HCT116 (cell line): Measurements from ENCODE around the gene NOXA1.

Experiments used
- CEBPB ChIP-seq: IDR thresholded peaks from 2 replicates; pipeline ENCODE4 v1.6.1; 2012; ENCODE audit warnings: low read depth
- CTCF ChIP-seq, 3 experiments: fragments of 200-600 bp in 1 of 3; sonication (generic) in 1 of 3; IDR thresholded peaks in 2 of 3; conservative IDR thresholded peaks in 1 of 3; 2 replicates each; pipeline ENCODE4 v1.5.1; 2012 to 2017; ENCODE audit warnings: low read depth in 2 of 3, low read length in 2 of 3, antibody characterized with exemption in 1 of 3, borderline replicate concordance in 1 of 3, control low read depth in 1 of 3, mild to moderate bottlenecking in 1 of 3, mixed read lengths in 1 of 3, mixed run types in 1 of 3, moderate library complexity in 1 of 3; ENCODE audit not compliant: insufficient read depth in 1 of 3
- EGR1 ChIP-seq: IDR thresholded peaks from 2 replicates; pipeline ENCODE4 v1.6.1; 2012; ENCODE audit warnings: low read depth
- EZH2 ChIP-seq: fragments of 200-600 bp; sonication (generic); IDR thresholded peaks from 2 replicates; pipeline ENCODE4 v1.6.1; 2017; ENCODE audit warnings: antibody characterized with exemption, mixed run types
- EZH2phosphoT487 ChIP-seq: fragments of 200-600 bp; IDR thresholded peaks from 2 replicates; pipeline ENCODE4 v1.6.1; 2018; ENCODE audit warnings: antibody characterized with exemption, borderline replicate concordance
- POLR2A ChIP-seq: IDR thresholded peaks from 2 replicates; pipeline ENCODE4 v1.7.0; 2011; ENCODE audit warnings: borderline replicate concordance; ENCODE audit not compliant: insufficient read depth, insufficient read length; ENCODE audit errors: extremely low read depth
- POLR2AphosphoS5 ChIP-seq: IDR thresholded peaks from 2 replicates; pipeline ENCODE4 v1.6.1; 2011; ENCODE audit warnings: mild to moderate bottlenecking, low read depth, low read length, moderate library complexity
- REST ChIP-seq: IDR thresholded peaks from 2 replicates; pipeline ENCODE4 v1.6.1; 2012; ENCODE audit warnings: low read depth
- SIN3A ChIP-seq: IDR thresholded peaks from 2 replicates; pipeline ENCODE4 v1.6.1; 2012; ENCODE audit warnings: low read depth
- TCF7L2 ChIP-seq: IDR thresholded peaks from 2 replicates; pipeline ENCODE4 v1.7.0; 2011; ENCODE audit warnings: borderline replicate concordance, inconsistent platforms; ENCODE audit not compliant: insufficient read depth, insufficient read length; ENCODE audit errors: extremely low read depth

GRCh38 chr9:137467896-137468295 lies 44.7 kb downstream of the NOXA1 start:
- TF ChIP-seq CTCF (IDR thresholded peaks at IDR 0.05 in 2 of 3, conservative IDR thresholded peaks at IDR 0.05 in 1 of 3; ENCODE audit: borderline replicate concordance in 1 of 3, insufficient read depth in 1 of 3, low read depth in 2 of 3, low read length in 2 of 3), result no peak
- no peak for TF ChIP-seq TCF7L2
- TF ChIP-seq POLR2AphosphoS5, result no peak
- TF ChIP-seq EGR1, result no peak
- no peak for TF ChIP-seq CEBPB
- no peak for TF ChIP-seq REST
- TF ChIP-seq EZH2, result no peak
- TF ChIP-seq SIN3A, result no peak
- TF ChIP-seq POLR2A, result no peak
- TF ChIP-seq EZH2phosphoT487, result no peak
